A549 (cell line): ENCODE data around the gene USP15.

Experiments
- CEBPB ChIP-seq, 2 experiments: fragments of >200 bp in 1 of 2; sonication (Bioruptor Twin) in 1 of 2; formaldehyde crosslinking in 1 of 2; IDR thresholded peaks; 2 replicates each; pipeline ENCODE4 v1.6.1; 2012 to 2016
- HEYL ChIP-seq: fragments of 250-450 bp; sonication (Bioruptor Pico); IDR thresholded peaks from 2 replicates; pipeline ENCODE4 v1.8.0; 2021; ENCODE audit warnings: mild to moderate bottlenecking, moderate library complexity
- MYC ChIP-seq: IDR thresholded peaks from 2 replicates; pipeline ENCODE4 v1.6.1; 2012; ENCODE audit warnings: mild to moderate bottlenecking, inconsistent platforms, low read length, improper control_type of control experiment, borderline replicate concordance
- POLR2A ChIP-seq: IDR thresholded peaks from 2 replicates; pipeline ENCODE4 v1.6.1; 2012; ENCODE audit warnings: mild to moderate bottlenecking, low read length
- RAD21 ChIP-seq, 2 experiments: fragments of >200 bp in 1 of 2; sonication (Bioruptor Twin) in 1 of 2; formaldehyde crosslinking in 1 of 2; IDR thresholded peaks in 1 of 2; conservative IDR thresholded peaks in 1 of 2; 2 replicates in 1 of 2; 3 replicates in 1 of 2; pipeline ENCODE4 v1.6.1; 2012 to 2018; ENCODE audit warnings: inconsistent platforms in 1 of 2
- REST ChIP-seq: fragments of 200-600 bp; sonication (generic); IDR thresholded peaks from 2 replicates; pipeline ENCODE4 v1.6.1; 2016; ENCODE audit warnings: antibody characterized with exemption, mild to moderate bottlenecking, moderate library complexity
- TF ChIP-seq, protein P1 (sequence below): fragments of >200 bp; sonication (Bioruptor Twin); formaldehyde crosslinking; IDR thresholded peaks from 3 replicates; pipeline ENCODE4 v1.5.1; 2016

- TF ChIP-seq RAD21 (conservative IDR thresholded peaks at IDR 0.05 in 1 of 2, IDR thresholded peaks at IDR 0.05 in 1 of 2) (no peak), HEYL (CRISPR knock-in tag) (no peak), MYC (no peak), POLR2A (no peak), CEBPB (IDR thresholded peaks at IDR 0.05) (no peak), REST (no peak)
- TF ChIP-seq, protein P1, sequence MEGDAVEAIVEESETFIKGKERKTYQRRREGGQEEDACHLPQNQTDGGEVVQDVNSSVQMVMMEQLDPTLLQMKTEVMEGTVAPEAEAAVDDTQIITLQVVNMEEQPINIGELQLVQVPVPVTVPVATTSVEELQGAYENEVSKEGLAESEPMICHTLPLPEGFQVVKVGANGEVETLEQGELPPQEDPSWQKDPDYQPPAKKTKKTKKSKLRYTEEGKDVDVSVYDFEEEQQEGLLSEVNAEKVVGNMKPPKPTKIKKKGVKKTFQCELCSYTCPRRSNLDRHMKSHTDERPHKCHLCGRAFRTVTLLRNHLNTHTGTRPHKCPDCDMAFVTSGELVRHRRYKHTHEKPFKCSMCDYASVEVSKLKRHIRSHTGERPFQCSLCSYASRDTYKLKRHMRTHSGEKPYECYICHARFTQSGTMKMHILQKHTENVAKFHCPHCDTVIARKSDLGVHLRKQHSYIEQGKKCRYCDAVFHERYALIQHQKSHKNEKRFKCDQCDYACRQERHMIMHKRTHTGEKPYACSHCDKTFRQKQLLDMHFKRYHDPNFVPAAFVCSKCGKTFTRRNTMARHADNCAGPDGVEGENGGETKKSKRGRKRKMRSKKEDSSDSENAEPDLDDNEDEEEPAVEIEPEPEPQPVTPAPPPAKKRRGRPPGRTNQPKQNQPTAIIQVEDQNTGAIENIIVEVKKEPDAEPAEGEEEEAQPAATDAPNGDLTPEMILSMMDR, result no peak
Measured at GRCh38 chr12:62363506-62363905, 103.3 kb downstream of the USP15 start.
